ENCODE results near the gene MTHFD1L.

- TF ChIP-seq, protein P1, sequence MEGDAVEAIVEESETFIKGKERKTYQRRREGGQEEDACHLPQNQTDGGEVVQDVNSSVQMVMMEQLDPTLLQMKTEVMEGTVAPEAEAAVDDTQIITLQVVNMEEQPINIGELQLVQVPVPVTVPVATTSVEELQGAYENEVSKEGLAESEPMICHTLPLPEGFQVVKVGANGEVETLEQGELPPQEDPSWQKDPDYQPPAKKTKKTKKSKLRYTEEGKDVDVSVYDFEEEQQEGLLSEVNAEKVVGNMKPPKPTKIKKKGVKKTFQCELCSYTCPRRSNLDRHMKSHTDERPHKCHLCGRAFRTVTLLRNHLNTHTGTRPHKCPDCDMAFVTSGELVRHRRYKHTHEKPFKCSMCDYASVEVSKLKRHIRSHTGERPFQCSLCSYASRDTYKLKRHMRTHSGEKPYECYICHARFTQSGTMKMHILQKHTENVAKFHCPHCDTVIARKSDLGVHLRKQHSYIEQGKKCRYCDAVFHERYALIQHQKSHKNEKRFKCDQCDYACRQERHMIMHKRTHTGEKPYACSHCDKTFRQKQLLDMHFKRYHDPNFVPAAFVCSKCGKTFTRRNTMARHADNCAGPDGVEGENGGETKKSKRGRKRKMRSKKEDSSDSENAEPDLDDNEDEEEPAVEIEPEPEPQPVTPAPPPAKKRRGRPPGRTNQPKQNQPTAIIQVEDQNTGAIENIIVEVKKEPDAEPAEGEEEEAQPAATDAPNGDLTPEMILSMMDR (IDR thresholded peaks at IDR 0.05; ENCODE audit: extremely low read depth in 1 of 2, insufficient read depth in 1 of 2, low read depth in 1 of 2, low read length in 2 of 2): no peak
- TF ChIP-seq POLR2AphosphoS5 (IDR thresholded peaks at IDR 0.05; ENCODE audit: insufficient read depth, low read depth, low read length): no peak
- TF ChIP-seq POLR2A (IDR thresholded peaks at IDR 0.05; ENCODE audit: low read depth, low read length): no peak
- TF ChIP-seq, protein P2, sequence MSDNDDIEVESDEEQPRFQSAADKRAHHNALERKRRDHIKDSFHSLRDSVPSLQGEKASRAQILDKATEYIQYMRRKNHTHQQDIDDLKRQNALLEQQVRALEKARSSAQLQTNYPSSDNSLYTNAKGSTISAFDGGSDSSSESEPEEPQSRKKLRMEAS (IDR thresholded peaks at IDR 0.05; ENCODE audit: insufficient read depth, insufficient read length): no peak
- TF ChIP-seq EZH2 (IDR thresholded peaks at IDR 0.05; ENCODE audit: borderline replicate concordance, low read depth, low read length, severe bottlenecking): no peak
- no peak for TF ChIP-seq JUN (IDR thresholded peaks at IDR 0.05; ENCODE audit: borderline replicate concordance, insufficient read depth, insufficient read length, low read depth)
- TF ChIP-seq FOS (IDR thresholded peaks at IDR 0.05; ENCODE audit: borderline replicate concordance, insufficient read depth, low read length): no peak
These were observed 242.5 kb downstream of the MTHFD1L start for GRCh38 chr6:151107897-151108427.
